NOMO-1 treated with dmso at 0.1 percent for 144 hours (cell line): ENCODE measurements around the gene WRAP73.
"Not testable (repeated sequence)": the region's sequence is repeated elsewhere in the genome, so short reads cannot be mapped to it uniquely, and the experiment has no call there.

ENCODE experiments used
- DNase-seq: peaks from one replicate; lab custom pipeline; 2025; ENCODE audit not compliant: unreplicated experiment; lab: John Stamatoyannopoulos, UW

Gene WRAP73

DNA sequence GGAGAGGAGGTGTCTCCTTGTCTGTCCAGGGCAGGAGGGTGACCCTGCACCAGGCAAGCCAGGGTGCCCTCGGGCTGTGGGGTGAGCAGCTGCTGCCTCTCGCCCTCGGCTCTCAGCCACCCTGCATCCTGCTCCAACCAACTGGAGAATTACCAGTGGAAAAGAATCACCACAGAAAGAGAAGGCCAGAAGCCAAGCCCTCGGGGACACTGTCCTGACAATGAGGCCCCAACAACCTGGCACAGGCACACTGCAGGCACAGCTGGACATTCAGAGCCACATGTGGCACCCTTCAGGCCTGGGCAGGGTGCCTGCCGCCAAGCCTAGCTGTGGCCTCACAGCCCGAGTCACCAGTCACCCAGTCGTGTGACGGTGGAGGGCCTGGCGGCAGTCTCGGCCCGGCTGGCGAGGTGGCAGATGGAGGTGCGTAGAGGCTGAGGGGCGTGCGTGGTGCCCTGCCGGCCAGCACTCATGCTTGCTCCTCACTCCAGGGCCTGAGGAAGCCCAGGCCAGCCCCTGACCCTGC is 50.6 kb downstream of the WRAP73 start:
- DNase-seq: no peak

DNA sequence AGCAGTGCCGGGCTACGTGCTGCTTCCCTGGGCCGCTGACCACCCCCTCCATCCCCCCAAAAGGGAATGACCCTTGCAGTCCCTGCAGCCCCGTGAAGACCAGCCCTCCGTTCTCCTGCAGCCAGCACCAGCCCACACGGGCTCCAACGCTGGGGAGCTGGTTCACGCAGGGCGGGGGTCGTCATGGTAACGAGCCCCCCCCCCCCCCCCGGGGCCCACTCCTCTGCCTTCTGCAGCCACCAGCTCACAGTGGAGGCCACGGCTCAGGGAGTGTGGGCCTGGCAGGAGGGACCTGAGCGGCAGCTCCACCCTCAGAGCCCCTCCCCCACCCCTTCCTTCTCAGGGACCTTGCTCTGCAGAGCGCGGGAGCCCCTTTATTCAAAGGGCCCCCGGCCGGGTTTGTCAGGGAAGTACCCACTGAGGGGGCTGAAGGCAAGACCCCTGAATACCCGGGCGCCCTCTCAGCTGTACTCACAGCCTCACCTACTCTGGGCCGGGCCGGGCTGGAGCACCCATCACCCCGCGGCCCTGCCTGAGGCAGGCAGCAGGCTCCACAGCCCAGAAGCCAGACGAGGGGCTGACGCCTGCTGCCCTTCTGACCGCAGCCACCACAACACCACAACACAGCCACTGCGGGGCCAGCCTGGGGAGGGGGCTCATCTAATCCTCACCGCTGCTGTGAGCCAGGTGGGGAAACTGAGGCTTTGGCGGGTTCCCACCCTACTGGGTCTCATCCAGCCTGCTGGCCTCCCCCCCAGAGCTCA is 51.2 kb downstream of the WRAP73 start:
- no peak for DNase-seq

DNA sequence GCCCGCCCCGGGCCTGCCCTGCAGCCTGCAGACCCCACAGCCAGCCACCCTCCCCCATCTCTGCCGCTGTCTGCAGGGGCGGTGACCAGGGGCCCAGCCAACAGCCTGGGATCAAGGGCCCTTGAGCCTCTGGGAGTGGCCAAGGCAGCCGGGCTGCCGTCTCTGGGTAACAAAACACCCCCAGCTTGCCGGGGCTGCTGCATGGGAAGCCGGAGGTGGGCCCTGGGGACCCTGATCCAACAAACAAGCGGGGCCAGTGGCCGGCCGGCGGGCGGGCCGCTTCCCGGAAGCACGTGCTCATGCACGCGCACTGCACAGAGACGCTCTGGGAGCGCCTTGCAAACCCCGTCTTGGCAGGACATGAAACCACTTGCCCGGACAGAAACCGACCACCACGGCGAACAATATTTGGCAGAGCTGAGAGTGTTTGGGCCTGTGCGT is 51.8 kb downstream of the WRAP73 start:
- DNase-seq: no peak

DNA sequence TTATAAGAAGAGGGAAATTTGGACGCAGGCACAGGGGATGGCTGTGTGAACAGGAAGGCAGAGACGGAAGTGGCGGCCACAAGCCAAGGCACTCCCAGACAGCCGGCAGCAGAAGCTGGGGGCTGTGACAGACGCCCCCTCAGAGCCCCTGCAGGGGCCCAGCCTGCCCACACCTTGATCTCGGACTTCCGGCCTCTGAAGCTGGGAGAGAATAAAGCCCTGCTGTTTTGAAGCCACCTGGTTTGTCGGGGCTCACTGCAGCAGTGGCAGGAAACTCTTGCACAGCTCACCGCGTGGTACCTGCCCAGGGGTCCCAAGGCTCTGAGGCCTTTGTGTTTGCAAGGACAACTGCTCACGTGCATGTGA is 52.3 kb downstream of the WRAP73 start:
- DNase-seq: no peak

DNA sequence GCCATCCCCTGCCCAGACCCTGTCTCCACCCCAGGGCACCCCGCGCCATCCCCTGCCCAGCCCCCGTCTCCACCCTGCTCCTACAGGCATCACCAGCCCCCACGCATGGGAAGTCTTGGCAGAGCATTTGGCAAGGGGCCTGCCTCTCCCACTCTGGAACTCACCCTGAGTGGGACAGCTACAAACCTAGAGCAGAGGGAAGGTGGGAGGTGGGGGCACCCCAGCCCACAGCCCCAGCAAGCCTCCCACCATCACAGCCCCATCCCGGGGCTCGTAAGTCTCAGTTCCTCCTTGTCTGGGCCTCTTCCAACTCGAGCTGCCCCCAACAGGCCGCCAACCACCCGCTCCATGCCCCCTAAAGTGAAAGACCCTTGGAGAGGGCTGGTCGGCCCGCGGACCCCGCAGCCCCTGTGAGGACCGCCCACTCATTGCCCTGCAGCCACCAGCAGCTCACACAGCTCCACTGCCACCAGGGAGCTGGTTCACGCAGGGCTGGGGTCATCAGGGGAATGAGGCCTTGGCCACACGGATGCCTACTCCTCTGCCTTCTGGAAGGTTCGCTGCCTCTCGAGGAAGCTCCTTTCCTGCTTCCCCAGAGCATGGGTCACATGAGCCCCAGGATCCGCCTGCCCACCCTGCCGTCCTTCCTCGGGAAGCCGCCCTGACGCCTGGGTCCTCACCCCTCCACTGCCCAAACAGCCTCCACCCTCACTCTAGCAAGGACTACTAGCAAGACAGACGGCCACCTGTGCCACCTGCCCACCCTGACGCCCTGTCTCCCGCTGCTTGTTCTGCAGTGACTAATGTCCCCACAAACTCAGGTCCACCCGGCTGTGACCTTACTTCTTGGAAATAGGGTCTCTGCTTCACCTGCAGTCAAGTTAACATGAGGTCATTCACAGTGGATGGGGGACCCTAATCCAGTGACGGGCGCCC is 53.0 kb downstream of the WRAP73 start:
- no peak for DNase-seq

DNA sequence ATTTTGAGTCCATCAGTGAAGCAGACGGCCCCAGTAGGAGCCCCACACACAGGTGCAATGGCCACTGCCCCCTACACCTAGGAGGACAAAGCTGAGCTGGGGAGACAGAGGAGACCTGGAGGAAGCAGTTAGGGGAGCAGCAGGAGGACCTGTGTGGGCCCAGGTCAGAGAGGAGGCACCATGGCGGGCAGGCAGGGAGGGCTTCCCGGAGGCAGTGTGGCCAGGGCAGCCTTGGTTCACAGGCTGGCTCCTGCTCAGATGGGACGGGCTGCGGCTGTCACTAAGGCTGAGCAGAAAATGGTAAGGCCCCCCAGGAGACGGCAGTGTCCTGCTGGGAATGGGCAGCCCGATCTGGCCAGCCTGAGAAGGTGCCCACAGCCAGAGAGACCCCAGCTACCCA is 54.0 kb downstream of the WRAP73 start:
- DNase-seq: no peak

DNA sequence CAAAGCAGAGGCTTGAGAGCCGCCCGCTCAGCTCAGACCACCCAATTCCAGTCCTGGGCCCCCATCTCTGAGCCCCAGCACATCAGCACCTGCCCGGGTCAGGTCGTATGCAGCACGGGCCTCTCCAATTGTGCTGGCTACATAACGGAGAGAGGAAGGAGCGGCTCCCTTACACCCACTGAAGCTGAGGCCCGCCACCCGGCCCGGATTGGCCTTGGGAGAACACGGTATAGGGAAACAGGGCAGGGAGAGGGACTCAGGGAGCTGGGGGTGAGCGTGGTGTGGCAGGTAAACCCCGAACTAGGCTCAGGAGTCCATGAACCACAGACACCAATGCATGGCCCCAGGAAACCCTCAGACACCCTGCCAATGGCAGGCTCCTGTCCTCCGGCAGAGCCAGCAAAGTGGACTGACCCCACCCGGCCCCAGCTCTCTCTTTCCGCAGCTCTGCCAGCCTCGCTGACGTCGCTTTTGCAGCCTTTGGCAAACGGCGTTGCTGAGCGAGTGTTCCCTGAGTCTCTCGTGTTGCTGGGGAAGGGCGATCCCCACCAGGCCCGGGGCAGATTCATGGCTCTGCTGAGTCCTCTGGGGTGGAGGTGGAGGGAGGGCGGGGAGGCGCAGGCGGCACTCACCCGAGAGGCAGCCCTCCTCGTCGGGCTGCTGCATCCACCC is 55.1 kb downstream of the WRAP73 start:
- DNase-seq: no peak

DNA sequence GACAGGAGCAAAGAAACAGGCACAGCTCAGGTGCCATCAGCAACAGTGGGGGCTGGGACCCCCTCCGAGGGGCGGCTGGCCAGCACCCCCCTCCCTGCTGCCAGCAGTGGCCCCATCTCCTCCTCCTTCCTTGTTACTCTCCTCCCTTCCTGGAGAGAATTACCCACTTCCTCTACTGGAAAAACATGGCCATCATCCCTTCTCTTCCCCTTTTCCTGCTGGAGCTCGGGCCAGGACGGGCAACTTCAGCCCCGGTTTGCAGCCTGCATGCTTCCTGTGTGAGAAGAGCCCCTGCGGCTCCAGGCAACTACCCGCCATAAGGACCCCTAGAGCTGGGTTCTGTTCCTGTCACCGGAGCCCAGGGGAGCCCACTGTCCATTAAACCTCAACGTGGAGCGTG is 56.2 kb downstream of the WRAP73 start:
- no peak for DNase-seq

DNA sequence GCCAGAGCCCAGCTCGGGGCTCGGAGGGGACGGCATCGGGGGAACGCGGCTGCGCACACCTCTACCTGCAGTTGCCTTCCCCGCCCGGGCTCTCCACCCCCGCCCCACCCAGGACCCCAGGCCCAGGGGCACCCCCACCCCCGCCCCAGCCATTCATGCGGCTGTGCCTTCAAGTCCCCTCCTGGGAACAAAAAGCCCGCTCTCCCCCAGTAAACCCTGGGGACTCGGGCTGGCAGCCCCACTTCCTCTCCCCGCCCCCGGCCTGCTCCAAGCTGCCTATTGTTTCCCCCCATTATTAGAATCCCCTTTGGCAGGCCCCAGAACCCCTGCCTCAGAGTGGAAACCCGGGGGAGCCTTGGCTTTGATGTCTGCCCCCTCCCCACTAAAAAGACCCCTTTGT is 56.6 kb downstream of the WRAP73 start:
- DNase-seq: no peak

DNA sequence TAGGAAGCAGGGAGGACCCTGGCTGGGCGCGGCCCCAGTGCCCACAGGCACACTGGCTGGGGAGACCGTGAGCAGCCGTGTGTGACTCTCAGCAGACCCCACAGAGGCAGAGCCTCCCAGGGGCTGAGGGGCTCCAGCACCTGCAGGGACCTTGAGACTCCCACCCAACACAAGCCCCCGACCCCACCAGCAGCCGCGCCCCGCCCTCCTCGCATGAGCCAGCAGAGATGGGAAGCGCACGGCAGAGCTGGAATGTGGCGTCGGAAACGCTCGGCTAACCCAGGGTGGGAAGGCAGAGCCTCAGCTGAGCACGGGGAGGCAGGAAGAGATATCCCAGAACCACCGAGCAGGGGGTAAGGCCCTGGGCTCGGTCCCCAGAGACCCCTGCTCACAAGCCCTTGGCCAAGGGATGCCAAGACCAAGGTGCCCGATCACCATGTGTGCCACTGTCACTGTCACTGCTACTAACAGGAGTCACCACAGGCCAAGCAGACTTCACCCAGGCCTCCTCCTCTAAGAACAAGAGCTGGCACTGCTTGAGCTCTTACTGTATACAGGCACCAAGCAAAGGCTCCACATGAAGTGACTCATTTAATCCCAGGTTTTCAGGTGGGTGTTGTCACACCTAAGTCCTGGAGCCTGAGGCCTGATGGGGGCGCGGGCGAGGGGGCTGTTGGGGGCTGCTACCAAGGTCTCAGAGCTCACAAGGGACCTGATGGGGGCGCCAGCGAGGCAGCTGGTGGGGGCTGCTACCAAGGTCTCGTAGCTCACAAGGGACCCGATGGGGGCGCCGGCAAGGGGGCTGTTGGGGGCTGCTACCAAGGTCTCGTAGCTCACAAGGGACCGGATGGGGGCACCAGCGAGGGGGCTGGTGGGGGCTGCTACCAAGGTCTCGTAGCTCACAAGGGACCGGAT is 58.7 kb downstream of the WRAP73 start:
- DNase-seq: no peak

DNA sequence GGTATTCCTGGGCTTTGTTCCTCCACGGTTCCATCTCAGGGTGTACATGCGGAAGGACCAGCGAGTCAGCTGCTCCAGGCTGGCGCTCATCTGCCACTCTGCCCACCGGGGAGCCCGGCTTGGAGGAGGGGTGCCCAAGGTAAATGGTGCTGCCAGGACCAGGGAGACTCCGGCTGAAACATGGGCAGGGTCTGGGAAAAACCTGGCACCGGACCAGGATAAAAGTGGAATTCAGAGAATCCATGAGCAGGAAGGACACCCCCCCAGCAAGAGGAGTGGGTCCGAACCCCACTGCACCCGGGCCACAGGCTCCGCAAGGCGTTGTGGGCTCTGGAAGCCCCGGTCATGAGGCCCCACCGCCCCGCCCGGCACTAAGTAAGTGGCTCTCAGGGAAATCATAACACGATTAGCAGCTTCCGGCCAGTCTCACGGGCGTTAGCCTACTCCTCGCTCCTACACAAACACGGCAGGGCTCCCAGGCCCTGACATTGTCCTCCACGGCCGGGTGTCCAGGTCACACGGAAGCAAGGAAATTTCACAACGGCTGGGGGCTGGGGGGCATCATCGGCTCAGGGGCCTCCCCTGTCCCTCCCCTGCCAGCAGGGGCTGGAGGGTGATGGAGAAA is 59.7 kb downstream of the WRAP73 start:
- no peak for DNase-seq

DNA sequence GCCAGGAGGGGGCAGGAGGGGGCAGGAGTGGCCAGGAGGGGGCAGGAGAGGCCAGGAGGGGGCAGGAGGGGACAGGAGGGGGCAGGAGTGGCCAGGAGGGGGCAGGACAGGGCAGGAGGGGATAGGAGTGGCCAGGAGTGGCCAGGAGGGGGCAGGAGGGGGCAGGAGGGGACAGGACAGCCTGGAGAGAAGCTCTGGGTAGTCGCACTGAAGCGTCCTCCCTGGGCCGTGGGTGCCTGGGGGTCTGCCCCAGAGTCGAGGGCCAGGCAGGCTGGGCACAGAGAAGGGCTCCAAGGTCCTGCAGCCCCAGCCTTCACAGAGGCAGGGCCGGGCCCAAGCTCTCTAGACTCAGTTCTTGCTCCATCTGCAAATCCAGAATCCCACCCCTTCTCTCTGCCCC is 61.5 kb downstream of the WRAP73 start:
- no peak for DNase-seq

DNA sequence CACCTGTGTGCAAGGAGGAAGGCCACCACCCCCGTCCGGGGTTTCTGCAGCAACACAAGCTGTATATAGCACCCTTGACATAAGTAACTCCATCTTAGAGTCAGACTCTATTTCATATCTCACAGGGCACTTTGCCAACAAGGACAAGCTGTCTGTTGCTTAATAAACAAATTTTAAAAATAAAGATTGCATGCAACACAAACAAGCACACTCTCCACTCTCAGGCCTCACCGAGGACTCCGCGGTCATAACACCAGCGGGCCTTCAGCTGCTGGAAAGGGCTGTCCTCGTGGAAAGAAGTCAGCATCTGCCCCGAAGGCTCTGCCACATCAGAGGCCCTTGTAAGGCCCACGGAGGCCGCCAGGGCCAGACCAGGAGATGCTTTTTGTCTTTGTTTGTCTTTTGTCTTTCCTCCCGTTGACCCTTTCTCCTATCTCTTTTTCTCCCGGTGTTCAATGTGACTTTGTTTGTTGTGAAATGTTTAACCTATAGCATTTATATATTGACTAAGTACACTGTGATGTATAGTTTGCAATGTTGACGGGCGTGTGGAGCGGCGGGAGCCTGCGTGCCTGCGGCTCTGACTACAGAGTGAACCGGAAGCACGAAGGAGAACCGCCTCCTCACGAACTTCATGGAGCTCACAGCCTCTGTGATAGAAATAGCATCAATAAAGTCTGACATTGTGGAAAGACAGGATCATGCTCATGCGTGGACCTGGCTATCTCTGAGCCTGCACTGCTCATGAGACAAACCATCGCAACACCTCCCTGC is 62.7 kb downstream of the WRAP73 start:
- no peak for DNase-seq

DNA sequence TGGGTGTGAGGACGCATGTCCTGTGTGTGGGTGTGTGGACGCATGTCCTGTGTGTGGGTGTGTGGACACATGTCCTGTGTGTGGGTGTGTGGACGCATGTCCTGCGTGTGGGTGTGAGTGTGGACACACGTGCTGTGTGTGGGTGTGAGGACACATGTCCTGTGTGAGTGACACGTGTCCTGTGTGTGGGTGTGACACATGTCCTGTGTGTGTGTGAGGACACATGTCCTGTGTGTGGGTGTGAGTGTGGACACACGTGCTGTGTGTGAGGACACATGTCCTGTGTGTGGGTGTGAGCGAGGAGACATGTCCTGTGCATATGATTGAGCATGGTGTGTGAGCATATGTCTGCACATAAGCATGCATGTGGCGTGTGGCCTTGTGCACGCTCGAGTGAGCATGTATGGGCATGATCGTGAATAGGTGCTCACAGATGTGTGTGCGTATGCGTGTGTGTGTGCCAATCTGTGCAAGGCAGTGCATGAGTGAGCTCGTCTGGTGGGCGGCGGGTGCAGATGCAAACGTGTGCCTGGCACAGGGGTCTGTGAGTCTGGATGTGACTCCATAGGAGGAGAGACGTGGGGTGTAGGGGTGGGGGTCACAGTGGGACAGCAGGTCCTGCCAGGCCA is 63.8 kb downstream of the WRAP73 start:
- no peak for DNase-seq

DNA sequence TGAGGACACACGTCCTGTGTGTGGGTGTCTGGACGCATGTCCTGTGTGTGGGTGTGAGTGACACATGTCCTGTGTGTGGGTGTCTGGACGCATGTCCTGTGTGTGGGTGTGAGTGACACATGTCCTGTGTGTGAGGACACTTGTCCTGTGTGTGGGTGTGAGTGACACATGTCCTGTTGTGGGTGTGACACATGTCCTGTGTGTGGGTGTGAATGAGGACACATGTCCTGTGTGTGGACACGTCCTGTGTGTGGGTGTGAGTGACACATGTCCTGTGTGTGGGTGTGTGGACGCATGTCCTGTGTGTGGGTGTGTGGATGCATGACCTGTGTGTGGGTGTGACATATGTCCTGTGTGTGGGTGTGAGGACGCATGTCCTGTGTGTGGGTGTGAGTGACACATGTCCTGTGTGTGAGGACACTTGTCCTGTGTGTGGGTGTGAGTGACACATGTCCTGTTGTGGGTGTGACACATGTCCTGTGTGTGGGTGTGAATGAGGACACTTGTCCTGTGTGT is 64.5 kb downstream of the WRAP73 start:
- DNase-seq: not testable (repeated sequence)

DNA sequence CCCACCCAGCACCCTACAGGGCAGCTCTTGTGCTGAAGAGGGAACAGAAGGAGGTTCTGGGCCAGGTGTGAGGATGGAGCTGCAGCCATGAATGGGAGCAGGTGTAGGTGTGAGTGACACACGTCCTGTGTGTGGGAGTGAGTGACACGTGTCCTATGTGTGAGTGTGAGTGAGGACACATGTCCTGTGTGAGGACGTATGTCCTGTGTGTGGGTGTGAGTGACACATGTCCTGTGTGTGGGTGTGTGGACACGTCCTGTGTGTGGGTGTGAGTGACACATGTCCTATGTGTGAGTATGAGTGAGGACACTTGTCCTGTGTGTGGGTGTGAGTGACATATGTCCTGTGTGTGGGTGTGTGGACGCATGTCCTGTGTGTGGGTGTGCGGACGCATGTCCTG is 65.0 kb downstream of the WRAP73 start:
- DNase-seq: no peak

DNA sequence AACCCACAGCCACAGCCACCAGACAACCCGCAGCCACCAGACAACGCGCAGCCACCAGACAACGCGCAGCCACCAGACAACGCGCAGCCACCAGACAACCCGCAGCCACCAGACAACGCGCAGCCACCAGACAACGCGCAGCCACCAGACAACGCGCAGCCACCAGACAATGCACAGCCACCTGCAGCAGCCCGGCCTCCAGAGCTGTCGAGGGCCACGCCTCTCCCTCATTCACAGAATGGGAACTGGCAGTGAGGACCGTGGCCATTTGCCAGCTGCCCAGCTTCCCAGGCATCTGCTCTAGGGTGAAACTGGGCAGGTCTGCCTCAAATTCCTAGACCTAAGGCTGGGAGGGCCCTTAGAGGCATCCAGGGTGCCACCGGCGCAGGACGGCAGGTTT is 66.2 kb downstream of the WRAP73 start:
- not testable (repeated sequence) for DNase-seq

DNA sequence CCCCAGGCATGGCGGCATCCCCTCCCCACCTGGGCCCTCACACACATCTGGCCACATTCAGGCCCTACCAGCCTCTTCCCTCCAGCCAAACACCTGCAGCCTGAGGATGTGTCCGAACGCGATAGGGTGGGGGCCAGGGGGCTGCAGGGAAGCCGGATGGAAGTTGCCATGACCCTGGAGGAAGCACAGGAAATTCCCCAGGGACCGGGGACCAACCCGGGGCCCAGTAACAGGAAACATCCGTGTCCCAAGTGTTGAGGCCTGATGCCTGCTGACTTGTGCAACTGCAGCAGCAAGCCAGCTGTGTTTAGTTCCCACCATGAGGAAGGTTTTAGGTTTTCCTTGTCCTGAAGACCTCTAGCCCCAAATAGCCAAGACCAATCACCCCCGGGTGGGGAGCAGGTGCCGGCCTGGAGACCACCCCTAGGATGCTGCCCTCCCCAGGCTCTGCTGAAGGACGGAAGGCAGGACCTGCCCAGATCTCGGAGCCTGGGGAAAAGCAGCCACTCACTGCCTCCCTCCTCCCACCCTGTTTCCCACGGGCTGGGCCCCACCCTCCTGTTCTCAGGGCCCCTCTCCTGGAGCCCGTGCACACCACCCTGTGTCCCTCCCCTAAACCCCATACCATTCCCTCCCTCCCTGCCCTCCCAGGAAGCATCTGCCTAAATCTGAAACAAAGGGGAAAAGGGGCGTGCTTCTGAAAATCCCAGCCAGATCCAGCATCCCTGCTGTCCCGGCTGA is 68.4 kb downstream of the WRAP73 start:
- no peak for DNase-seq
